H1 (cell line): ENCODE measurements around the gene ZC3H18.

Experiments
- CTCF ChIP-seq, 3 experiments: IDR thresholded peaks; 1 replicate in 2 of 3; 2 replicates in 1 of 3; pipeline versions ENCODE4 v1.5.1 to v1.6.1; 2011; ENCODE audit warnings: low read length in 3 of 3, mild to moderate bottlenecking in 3 of 3, inconsistent platforms in 2 of 3, low read depth in 1 of 3, moderate library complexity in 1 of 3; ENCODE audit not compliant: insufficient read depth in 1 of 3; ENCODE audit errors: control extremely low read depth in 1 of 3
- EZH2 ChIP-seq: fragments of 200-600 bp; sonication (generic); IDR thresholded peaks from 2 replicates; pipeline ENCODE4 v1.7.1; 2012; ENCODE audit warnings: low read depth, mild to moderate bottlenecking, moderate library complexity, low read length, inconsistent platforms; ENCODE audit not compliant: severe bottlenecking
- MAX ChIP-seq: IDR thresholded peaks from 2 replicates; pipeline ENCODE4 v1.6.1; 2012; ENCODE audit warnings: inconsistent platforms
- RAD21 ChIP-seq, 2 experiments: IDR thresholded peaks in 1 of 2; conservative IDR thresholded peaks in 1 of 2; 2 replicates each; pipeline ENCODE4 v1.6.1; 2011; ENCODE audit warnings: low read depth in 2 of 2, low read length in 2 of 2, improper control_type of control experiment in 1 of 2, inconsistent platforms in 1 of 2, mild to moderate bottlenecking in 1 of 2, moderate library complexity in 1 of 2
- SIX5 ChIP-seq: IDR thresholded peaks from 2 replicates; pipeline ENCODE4 v1.6.1; 2011; ENCODE audit warnings: mild to moderate bottlenecking, low read depth, low read length
- SP1 ChIP-seq: IDR thresholded peaks from 2 replicates; pipeline ENCODE4 v1.6.1; 2011; ENCODE audit warnings: low read depth, low read length
- TAF1 ChIP-seq: IDR thresholded peaks from 2 replicates; pipeline ENCODE4 v1.6.1; 2011; ENCODE audit warnings: mild to moderate bottlenecking, low read depth, low read length

GRCh38 chr16:88550246-88550661 lies 19.9 kb upstream of the ZC3H18 start:
- no peak for TF ChIP-seq CTCF (IDR thresholded peaks at IDR 0.05; ENCODE audit: control extremely low read depth in 1 of 3, insufficient read depth in 1 of 3, low read depth in 1 of 3, low read length in 3 of 3)
- no peak for TF ChIP-seq SP1
- TF ChIP-seq SIX5 = no peak
- no peak for TF ChIP-seq EZH2
- TF ChIP-seq MAX = no peak
- TF ChIP-seq TAF1 = no peak
- no peak for TF ChIP-seq RAD21 (IDR thresholded peaks at IDR 0.05 in 1 of 2, conservative IDR thresholded peaks at IDR 0.05 in 1 of 2; ENCODE audit: low read depth in 2 of 2, low read length in 2 of 2)
